ENCODE data around the gene MGST3. TPM values are rescaled to one million over a fixed set of nuclear protein-coding genes. Genes with fewer than 3 reads are reported as not detected.

The MGST3 gene
- total RNA-seq, 1 experiment from 2014 or later = 103 TPM

DNA sequence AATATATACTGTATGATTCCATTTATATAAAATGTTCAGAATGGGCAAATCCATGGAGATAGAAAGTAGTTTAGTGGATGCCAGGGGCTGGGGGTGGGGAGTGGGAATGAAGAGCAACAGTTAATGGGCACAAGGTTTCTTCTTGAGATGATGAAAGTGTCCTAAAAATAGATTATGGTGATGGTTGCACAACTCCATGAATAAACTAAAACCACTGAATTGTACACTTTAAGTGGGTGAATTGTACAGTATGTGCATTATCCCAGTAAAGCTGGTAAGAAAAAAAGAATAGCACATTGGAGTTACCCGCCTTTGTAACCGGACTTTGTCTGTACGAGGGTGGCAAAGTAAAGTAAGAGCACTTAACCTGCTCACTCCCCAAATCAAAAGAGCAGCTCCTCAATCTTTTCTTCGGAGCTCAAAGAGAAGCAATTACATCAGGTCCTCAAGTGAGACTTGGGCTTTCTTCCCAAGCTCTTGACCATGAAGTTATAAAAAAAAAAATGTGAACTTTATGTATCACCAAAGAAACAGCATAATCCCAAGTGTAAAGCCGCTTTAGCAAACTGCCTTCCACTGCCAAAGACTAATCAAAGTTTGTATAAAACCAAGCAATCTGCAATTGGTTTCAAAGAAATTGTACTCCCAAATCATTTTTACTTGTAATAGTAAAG, 35.3 kb downstream of the MGST3 start:
- Histone ChIP-seq H3K9me3 (ENCODE audit: control insufficient read depth, insufficient read depth, low read depth, low read length) (no peaks in the 10 kb centered on the region), H3K4me3 (ENCODE audit: low read depth in 2 of 2, low read length in 2 of 2) (no peak overlapping the region), H3K27ac (ENCODE audit: low read length) (no peak overlapping the region), H3K4me1 (ENCODE audit: control insufficient read depth, insufficient read depth, low read length) (no peaks in the 10 kb centered on the region), H3K27me3 (ENCODE audit: control insufficient read depth, insufficient read depth, low read length) (no peaks in the 10 kb centered on the region), H3K36me3 (ENCODE audit: control insufficient read depth, insufficient read depth, low read length) (peaks cover 16% of the 10 kb centered on the region)
- TF ChIP-seq SIN3A (IDR thresholded peaks at IDR 0.05; ENCODE audit: borderline replicate concordance, insufficient read depth, low read depth, low read length) (no peak), TCF7L2 (IDR thresholded peaks at IDR 0.05; ENCODE audit: low read depth, low read length) (no peak), POLR2AphosphoS5 (IDR thresholded peaks at IDR 0.05; ENCODE audit: low read depth, low read length) (no peak)
- TF ChIP-seq, protein P1, sequence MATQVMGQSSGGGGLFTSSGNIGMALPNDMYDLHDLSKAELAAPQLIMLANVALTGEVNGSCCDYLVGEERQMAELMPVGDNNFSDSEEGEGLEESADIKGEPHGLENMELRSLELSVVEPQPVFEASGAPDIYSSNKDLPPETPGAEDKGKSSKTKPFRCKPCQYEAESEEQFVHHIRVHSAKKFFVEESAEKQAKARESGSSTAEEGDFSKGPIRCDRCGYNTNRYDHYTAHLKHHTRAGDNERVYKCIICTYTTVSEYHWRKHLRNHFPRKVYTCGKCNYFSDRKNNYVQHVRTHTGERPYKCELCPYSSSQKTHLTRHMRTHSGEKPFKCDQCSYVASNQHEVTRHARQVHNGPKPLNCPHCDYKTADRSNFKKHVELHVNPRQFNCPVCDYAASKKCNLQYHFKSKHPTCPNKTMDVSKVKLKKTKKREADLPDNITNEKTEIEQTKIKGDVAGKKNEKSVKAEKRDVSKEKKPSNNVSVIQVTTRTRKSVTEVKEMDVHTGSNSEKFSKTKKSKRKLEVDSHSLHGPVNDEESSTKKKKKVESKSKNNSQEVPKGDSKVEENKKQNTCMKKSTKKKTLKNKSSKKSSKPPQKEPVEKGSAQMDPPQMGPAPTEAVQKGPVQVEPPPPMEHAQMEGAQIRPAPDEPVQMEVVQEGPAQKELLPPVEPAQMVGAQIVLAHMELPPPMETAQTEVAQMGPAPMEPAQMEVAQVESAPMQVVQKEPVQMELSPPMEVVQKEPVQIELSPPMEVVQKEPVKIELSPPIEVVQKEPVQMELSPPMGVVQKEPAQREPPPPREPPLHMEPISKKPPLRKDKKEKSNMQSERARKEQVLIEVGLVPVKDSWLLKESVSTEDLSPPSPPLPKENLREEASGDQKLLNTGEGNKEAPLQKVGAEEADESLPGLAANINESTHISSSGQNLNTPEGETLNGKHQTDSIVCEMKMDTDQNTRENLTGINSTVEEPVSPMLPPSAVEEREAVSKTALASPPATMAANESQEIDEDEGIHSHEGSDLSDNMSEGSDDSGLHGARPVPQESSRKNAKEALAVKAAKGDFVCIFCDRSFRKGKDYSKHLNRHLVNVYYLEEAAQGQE (IDR thresholded peaks at IDR 0.05; ENCODE audit: insufficient read depth in 1 of 2, low read depth in 2 of 2, low read length in 1 of 2) = no peak
- TF ChIP-seq, protein P2, sequence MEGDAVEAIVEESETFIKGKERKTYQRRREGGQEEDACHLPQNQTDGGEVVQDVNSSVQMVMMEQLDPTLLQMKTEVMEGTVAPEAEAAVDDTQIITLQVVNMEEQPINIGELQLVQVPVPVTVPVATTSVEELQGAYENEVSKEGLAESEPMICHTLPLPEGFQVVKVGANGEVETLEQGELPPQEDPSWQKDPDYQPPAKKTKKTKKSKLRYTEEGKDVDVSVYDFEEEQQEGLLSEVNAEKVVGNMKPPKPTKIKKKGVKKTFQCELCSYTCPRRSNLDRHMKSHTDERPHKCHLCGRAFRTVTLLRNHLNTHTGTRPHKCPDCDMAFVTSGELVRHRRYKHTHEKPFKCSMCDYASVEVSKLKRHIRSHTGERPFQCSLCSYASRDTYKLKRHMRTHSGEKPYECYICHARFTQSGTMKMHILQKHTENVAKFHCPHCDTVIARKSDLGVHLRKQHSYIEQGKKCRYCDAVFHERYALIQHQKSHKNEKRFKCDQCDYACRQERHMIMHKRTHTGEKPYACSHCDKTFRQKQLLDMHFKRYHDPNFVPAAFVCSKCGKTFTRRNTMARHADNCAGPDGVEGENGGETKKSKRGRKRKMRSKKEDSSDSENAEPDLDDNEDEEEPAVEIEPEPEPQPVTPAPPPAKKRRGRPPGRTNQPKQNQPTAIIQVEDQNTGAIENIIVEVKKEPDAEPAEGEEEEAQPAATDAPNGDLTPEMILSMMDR (IDR thresholded peaks at IDR 0.05) = no peak
- ChIA-PET CTCF (no interaction called here), POLR2A (interaction anchor here (0.6 kb wide), 1 partner anchor 148 kb away, joined by 3 read pairs; no protein-coding TSS in a partner anchor)
- ATAC-seq = no peak
- BruUV-seq (replicated peaks) = no TSS peak
- in situ Hi-C loops (cut with HindIII; ENCODE audit: low pct_unique_long_range_greater_than_20kb, low sequenced_read_pairs) = no loop called here
- intact Hi-C loops (cut with micrococcal nuclease; ENCODE audit: unreplicated experiment) = no loop called here
- no peak for DNase-seq (ENCODE audit: low read depth, low spot score)

DNA sequence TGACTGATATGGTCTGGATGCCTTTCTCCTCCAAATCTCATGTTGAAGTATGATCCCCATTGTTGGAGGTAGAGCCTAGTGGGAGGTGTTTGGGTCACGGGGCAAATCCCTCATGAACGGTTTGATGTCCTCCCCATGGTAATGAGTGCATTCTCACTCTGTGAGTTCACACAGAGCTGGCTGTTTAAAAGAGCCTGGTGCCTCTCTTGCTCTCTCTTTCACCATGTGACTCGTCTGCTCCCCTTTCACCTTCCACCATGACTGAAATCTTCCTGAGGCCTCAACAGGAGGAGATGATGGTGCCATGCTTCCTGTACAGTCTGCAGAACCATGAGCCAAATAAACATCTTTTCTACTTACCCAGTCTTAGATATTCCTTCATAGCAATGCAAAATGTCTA, 37.1 kb downstream of the MGST3 start:
- in situ Hi-C loops (cut with HindIII; ENCODE audit: low pct_unique_long_range_greater_than_20kb, low sequenced_read_pairs) = no loop called here
- BruUV-seq (replicated peaks) = no TSS peak
- H3K9me3 ChIP-seq (ENCODE audit: control insufficient read depth, insufficient read depth, low read depth, low read length) = no peaks in the 10 kb centered on the region
- ChIA-PET CTCF (no interaction called here), POLR2A (no interaction called here)
- no peak for TF ChIP-seq POLR2AphosphoS5 (IDR thresholded peaks at IDR 0.05; ENCODE audit: low read depth, low read length)
- TF ChIP-seq, protein P1 (IDR thresholded peaks at IDR 0.05; ENCODE audit: insufficient read depth in 1 of 2, low read depth in 2 of 2, low read length in 1 of 2) = no peak
- no peak for TF ChIP-seq TCF7L2 (IDR thresholded peaks at IDR 0.05; ENCODE audit: low read depth, low read length)
- TF ChIP-seq, protein P2 (IDR thresholded peaks at IDR 0.05) = no peak
- no peak for TF ChIP-seq SIN3A (IDR thresholded peaks at IDR 0.05; ENCODE audit: borderline replicate concordance, insufficient read depth, low read depth, low read length)
- H3K4me3 ChIP-seq (ENCODE audit: low read depth in 2 of 2, low read length in 2 of 2) = no peak overlapping the region
- H3K4me1 ChIP-seq (ENCODE audit: control insufficient read depth, insufficient read depth, low read length) = no peaks in the 10 kb centered on the region
- no peak overlapping the region for H3K27ac ChIP-seq (ENCODE audit: low read length)
- H3K27me3 ChIP-seq (ENCODE audit: control insufficient read depth, insufficient read depth, low read length) = no peaks in the 10 kb centered on the region
- DNase-seq (ENCODE audit: low read depth, low spot score) (no peak), ATAC-seq (no peak)
- intact Hi-C loops (cut with micrococcal nuclease; ENCODE audit: unreplicated experiment) = no loop called here
- H3K36me3 ChIP-seq (ENCODE audit: control insufficient read depth, insufficient read depth, low read length) = peaks cover 10% of the 10 kb centered on the region

All from Panc1 (cell line).